Glomerular visceral epithelial cell (primary cell): Measurements from ENCODE around the gene DNASE2.
A peak's percentile ranks its signal among the peaks of the same experiment; 100 is the strongest.

Source experiments
- DNase-seq: peaks from one replicate; pipeline ENCODE4 v3.0.0-alpha.2; 2016; ENCODE audit errors: extremely low spot score

DNASE2 gene

DNA sequence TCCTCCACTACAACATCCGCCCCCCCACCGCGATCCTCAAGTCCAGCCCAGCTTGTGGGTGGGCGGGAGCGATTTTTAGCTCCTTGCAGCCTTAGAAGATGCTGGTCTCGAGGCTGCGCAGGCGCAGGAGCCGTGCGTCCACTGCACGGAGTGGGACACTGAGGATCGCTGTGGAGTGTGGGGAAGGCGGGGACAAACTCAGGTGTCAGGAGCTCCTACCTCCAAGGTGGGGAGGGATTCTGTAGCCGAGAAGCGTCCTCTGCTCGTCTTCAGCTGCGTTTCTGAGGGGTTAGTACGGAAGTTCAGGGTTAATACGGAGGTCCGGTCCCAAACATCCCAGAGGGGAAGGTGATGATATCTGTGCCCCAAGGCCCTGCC is 46.7 kb downstream of the DNASE2 start, which contains the start of gene RTBDN:
RTBDN (minus strand) TSS at position 14 of the 378 bp plus-strand sequence. CDS start 4,600 bp downstream, outside the sequence.
- DNase-seq: peak; percentile 28

DNA sequence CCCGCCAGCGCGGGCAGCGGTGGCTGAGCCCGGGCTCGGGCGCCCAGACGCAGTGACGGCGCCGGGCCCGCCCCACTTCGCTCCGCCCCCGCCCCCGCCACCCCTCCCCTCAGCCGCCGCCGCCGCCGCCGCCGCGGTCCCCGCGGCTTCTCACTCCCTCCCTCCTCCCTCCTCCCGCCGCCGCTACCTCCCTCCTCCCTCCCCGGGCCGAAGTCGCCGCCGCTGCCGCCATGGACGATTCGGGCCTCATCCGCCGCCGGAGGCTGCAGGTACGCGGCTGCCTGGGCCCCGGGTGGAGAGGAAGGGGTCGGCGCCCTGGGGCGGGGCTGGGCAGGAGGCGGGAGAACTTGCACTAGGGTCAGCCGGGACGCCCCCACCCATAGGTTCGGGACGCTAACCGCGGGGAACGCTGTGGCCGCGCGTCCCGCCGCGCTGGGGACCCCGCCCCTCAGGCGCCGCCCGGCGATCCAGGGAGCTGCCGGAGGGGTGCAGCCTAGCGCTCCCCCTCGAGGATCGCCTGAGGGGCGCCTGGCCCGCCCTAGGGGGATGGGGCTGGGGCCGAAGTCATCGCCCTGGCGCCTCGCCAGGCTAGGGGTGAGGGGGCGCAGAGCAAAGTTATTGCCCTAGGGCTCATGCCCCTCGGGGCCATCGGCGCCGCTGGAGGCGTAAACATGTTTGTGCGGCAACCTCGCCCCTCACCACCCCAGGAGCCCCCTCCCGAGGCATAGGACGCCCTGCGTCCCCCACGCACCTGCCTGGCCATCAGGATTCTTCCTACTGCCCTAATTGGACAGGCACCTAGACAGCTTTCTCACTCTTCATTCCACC is 47.3 kb downstream of the DNASE2 start:
- peak; percentile 44 for DNase-seq

DNA sequence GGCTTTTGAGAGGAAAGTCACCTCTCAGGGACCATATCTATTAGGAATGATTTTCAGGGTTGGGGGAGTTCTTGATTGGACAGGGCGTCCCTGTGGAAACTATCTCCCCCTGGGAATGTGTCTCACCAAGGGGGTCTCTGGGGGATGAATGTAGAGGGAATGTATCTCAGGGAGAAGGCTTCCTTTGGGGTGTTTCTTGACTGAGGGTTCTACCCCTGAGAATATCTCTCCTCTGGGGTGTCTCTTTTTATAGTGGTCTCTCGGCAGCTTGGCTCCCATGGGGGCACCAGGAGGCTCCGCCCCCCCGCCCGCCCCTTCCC is 47.9 kb downstream of the DNASE2 start:
- no peak for DNase-seq

DNA sequence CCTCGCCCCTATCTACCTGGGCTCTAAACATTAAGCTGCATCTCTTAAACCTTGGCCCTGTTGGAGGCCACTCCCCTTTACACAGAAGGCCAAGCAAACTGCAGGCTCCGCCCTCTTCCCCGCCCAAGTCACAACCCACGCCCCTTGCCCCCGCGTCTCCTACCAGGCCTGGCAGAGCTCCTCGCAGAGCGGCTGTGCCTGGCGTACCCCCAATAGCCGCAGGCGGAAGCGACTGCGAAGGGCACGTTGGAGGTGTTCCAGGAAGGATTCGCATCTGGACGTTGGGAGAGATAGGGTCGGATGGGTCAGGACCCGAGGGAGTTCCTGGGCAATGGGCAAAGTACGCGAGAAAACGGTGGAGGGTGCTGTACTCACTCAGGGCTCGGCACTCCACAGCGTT is 52.8 kb downstream of the DNASE2 start:
- no peak for DNase-seq

DNA sequence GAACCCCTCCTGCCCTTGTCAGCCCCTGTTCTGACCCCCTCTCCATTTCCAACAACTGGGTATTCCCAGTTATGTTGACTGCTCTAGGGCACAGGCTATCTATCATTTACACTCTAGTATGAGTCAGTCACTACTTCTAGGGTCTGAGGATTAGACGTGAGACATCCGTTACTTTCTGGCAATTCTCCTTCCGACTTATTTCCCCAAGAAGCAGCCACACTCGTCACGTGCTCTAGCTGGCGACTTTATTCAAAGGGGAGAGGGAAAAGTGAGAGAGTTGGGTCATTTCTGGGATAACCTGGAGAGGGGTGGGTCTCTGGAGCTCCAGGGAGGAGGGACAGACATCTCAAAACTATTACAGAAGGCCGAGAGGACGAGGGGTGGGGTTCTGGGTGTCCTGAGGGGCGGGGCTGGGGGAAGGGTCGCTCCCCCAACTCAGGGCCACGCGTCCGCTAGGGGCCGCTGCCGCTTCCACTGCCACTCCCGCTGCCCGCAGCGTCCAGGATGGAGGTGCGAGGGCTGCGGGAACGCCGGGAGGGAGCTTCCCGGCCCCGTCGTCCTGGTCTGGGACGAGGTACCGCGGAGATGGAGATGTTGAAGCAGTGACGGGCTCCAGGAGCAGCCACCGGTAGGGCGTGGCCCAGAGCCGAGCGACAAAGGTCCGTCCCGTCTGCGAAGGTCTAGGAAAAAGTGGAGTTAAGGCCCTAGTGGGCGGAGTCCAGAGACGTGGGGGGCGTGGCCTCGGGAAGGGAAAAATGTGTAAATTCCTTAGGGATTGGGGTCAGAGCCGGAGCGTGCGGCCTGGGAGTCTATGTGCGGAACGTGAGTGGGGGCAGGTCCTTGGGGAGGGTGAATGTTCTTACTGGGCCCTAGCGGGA is 55.8 kb downstream of the DNASE2 start:
- no peak for DNase-seq
